ENCODE data around the gene YWHAQ. TPM values are rescaled to one million over a fixed set of nuclear protein-coding genes. Genes with fewer than 3 reads are reported as not detected.

YWHAQ gene
- total RNA-seq: 217 and 223 TPM in 2 replicates

DNA sequence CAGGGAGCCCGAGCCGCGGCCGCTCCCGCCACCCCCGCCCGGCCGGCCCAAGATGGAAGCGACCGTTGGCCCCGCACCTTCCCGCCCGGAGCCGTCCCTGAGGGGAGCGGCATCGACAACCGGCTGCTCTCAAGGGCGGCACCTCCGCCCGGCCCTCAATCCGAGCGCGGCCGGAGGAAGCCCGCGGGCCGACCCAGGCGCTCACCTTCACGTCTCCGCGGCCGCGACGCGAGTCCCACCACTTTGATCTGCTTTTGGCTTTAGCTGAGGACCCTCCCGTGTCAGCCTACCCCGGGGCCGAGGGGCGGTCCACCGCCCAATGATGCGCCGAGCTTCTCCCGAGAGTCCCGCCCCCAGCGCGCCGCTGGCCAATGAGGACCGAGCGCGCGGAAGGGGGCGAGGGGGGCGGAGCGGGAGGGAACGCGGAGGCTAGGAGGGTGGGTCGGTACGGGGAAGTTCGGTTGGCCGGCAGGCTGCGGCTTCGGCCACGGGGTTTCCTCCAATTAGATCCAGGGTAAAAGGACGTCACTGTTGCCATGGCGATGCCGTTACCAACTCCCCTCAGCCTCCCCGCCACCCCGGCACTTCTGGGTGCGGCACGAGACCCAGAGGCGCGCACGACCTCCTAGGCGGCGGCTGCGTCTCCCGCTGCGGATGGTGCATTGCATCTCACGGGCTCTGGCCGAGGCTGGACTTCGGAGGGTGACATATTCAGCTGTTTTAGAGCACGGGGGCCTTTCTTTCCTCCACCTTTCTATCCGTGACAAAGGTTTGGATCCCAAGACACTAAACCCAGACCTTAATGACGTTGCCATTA is at the start of gene YWHAQ:
Gene YWHAQ (minus strand): TSS at position 262 of the 817 bp plus-strand sequence. CDS start 545 bp downstream, outside the sequence.
- intact Hi-C loops (cut with micrococcal nuclease): loop anchor here (1.0 to 10.0 kb wide), 17 partner anchors 10 to 1181 kb away; partner anchors contain the start of genes ADAM17, CPSF3, IAH1 and ITGB1BP1

DNA sequence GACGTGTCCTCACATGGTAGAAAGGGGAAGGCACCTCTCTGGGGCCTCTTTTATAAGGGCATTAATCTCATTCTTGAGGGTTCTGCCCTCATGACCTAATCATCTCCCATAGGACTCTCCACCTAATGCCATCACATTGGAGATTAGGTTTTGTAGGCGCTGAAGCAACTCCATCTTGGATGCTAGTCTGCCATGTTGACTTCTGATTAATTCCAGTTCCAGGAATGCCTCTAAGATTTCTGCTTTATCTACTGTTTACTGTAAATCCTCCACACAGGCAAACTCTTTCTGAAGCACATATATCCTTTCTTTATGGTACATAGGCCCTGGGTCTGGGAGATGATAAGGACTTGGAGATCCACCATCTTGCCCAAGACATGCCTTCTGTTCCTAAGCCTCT is 49.3 kb upstream of the YWHAQ start:
- intact Hi-C loops (cut with micrococcal nuclease): no loop called here

DNA sequence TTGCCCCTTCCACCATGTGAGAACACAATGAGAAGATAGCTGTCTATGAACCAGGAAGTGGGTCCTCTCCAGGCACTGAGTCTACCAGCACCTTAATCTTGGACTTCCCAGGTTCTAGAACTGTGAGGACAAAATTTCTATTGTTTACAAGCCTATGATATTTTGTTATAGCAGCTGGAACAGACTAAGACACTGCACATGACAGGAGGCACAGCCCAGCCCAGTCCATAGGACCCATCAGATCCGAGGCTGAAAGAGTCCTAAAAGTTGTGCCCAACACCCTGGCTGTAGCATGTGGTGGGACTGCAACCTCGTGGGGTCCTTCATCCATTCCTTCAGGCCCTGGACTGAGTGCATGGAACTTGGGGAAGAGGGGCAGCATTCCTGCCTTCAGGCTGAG is 48.4 kb upstream of the YWHAQ start:
- intact Hi-C loops (cut with micrococcal nuclease): no loop called here

DNA sequence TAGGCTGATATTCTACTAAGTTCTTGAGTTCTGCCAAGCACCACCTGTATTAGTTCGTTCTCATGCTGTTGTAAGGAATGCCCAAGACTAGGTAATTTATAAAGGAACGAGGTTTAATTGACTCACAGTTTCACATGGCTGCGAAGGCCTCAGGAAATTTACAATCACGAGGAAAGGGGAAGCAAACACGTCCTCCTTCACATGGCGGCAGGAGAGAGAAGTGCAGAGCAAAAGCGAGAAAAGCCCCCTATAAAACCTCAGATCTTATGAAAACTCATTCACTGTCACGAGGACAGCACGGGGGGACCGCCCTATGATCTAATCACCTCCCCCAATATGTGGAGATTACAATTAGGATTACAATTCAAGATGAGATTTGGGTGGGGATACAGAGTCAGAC is 47.7 kb upstream of the YWHAQ start:
- intact Hi-C loops (cut with micrococcal nuclease): no loop called here

DNA sequence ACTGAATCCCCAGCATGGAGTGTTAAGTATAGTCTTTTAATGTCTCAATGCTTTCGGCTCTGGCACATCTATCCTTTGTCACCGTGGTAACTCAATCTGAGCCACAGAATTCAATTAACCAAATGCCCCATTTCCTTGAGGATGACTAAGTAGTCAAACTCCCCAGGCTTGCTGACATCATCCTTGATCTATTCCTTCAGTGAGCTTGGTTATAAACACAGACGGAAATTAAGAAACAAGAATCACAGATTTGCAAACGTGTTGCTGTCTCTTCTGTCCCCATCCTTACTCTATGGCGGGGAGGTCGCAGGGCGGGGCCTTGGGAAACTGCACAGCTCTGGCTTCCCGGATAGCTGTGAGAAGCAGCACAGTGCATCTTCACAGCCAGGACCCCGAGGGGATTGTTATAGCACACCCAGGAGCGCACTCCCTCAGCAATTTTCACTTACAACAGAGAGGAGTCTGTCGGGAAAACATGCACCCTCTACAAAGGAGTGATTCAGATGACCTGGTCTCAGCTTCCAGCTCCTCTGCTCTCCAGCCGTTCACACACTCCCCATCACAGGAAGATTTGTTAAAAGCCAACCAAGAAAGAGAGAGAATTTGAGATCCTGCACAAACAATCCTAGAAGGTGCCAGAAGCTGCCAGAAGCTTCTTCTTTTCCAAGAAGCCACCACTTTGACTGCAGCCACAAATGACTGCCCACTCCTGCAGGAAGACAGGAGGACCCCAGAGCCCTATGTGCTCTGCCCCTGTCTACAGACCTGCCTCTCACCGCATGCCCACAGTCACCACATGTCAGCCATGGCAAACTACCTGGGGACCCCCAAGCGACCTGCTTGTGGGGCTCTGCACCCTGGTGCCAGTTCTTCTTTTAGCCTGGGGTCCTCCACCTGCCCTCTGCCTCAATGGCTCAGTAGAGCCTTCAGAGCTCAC is 44.9 kb upstream of the YWHAQ start:
- intact Hi-C loops (cut with micrococcal nuclease): no loop called here

DNA sequence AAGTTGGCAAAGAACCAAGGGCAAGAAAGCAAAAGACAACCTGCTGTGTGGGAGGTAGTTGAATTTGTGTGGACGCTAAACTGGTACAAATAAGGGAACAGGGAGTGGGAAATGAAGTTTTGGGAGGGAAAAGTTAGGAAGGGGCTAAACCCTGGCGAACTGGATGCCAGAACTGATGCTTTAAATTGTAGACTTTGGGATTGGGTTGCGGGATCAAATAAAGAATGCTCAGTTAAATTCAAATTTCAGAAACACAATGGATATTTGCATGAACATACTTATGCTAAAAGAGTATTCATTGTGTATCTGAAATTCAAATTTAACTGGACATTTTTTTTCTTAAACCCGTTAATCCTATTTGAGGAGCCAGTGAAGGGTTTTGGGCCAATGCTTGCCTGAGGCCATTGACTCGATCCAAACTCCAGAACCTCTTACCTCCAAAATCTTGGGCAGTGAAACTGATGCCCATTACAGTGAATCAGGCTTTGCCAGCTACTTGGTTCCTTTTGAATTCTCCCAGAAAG is 44.2 kb upstream of the YWHAQ start:
- intact Hi-C loops (cut with micrococcal nuclease): no loop called here

DNA sequence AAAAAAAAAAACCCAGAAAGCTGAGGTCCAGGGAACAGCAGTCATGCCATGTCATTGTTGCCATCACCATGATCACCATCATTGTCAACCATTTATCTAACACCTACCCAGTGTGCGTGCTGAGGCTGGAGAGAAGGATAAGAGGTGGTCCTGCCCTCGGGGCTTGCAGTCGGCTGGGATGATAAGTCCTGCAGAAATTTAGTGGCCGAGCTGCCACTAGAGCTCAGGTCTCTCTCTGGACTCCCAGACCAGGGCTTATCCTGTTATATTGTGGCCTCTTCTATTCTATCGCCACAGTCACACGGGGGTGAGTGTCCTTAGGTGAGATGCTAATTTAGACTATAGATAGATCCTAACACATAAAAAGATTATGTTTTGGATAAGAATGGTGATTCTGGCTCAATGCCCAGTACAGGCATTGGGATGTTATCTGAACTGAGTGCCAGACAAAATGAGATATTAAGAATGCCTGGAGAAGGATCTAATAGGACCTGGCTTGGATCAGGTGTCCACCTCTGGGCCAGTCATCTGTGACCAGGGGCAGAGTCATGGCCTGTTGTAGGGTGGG is 43.2 kb upstream of the YWHAQ start:
- intact Hi-C loops (cut with micrococcal nuclease): no loop called here

DNA sequence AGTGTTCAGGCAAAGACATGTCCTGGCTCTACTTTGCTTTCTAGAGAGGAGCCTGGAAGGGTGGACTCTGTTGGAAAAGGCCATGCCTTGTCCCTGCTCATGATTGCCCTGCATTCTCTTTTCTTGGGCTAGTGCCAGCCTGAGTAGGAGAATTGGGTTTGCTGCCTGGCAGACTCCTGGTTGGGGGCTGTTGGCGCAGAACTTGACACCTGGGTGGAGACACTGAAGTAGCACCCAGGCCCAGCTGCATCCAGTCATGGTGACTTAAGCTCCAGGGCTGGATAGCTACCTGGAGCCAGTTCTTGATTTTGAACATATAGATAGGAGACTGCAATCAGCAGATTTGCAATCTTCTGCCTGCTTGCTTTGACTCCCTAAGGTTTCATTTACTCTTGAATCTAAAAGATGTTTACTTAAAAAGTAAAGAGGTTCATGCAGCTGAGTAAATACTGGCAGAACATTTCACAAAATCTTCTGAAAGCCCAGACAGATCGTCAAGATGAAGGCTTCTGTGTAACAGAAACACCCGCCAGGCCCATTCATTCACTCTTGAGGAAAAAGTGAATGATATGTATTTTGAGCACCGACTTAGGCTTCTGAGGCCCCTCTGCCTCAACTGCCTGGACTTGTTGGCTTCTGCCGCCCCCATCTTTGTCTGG is 38.0 kb upstream of the YWHAQ start:
- intact Hi-C loops (cut with micrococcal nuclease): no loop called here

DNA sequence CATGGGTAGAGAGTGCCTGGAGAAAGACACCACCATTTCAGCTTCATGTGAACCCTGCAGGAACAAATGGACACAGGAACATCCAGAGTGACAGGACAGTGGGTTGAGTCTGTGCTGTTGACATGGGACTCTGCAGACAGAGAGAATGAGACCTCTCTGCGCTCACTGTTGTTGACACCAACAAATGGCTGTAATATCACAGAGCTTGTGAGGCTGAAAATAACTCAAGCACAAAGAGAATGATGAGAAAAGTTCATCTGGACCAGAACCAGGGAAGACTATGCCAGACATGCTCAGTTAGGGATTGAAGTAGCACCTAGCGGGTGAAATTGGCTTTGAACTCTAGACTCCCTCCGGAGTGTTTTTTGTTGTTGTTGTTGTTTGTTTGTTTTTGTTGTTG is 37.0 kb upstream of the YWHAQ start:
- intact Hi-C loops (cut with micrococcal nuclease): no loop called here

DNA sequence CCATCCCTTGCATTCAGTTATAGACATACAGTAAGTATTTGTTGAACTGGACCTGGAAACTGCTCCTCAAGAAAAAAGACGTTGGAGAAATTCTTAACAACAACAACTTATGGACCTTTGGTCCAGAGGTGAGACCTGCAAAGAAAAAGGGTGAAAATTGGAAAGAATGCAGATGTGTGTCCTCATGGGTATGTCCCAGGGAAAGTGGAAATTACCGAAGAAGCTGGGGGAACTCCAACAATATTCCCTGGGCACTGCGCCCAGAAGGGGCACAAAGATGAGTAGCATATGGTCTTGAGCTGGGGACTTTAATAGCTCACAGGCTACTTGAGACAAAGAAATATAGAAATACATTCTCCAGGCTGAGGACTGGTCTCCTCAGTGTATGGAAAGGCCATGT is 35.5 kb upstream of the YWHAQ start:
- intact Hi-C loops (cut with micrococcal nuclease): no loop called here

DNA sequence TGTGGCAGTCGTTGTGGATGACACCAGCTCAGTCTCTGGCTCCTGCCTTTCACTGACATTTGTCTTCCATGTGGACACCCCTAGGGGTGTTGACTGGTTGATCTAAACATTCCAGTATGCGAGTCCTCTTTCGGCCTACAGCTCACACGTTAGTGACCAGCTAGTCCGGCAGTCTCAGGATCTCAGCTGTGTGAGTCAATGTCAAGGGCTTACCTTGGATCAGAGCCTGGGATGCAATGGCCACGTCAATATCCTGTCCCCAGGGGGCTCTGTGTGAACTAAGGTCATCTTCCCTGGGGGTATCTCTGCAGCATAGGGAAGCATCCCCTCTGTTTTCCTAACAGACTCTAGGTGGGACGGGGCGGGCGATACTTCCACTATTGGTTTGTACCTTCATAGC is 35.1 kb upstream of the YWHAQ start:
- intact Hi-C loops (cut with micrococcal nuclease): no loop called here

DNA sequence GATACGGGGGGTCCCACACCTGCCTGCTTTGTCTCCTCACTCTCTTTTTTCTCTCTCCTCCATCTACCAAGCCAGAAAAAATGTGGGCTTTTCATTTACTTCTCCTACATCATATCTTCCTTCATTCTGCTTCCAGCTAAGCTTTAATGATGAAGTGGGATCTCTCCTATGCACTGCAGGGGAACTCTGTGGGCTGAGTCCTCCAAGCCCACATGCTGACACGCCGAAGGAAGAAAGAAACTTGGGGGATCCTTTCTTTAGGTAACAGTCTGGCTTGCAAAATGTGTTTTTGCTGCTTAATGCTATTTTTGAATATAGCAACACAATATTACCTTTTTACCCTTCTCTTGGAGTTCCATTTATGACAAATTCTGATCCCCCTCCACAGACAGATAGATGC is 33.6 kb upstream of the YWHAQ start:
- intact Hi-C loops (cut with micrococcal nuclease): no loop called here

DNA sequence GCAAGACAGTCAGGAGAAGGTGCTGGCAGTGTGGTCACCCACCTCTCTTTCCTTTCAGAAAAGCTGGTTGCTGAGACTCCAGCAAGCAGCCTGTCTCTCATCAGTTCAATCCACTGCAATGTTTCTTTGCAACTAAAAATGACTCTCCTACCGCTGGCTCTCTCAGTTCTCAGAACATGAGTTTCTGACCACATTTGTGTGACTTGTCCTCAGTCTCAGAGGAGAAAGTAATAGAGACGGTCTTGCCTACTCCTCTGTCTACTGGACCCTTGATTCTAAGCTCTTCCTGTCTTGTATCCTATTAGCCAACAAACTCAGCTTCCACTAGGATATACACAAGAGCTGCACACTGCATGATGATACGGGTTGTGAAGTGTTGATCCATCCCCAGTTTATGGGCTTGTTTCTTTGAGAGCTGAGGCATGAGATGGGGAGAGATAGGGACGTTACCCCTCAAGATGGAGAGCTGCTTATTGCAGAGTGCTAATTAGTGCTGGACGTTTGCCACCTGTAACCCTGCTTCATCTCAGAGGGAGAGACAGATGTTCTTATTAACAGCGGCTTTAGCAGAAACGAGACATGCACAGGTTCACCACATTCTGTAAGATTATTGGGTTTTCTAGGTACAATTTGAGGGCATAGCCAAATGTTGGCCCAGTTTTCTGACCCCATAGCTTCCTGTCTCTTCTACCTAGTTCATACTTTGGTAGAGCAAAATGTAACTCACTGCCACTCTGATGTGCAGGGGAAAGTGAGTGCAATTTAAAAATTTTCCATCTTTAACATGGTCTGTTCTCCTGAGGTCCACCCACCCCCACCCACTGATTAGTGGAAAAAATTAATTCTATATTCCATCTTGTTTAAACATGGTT is 32.4 kb upstream of the YWHAQ start:
- intact Hi-C loops (cut with micrococcal nuclease): no loop called here

DNA sequence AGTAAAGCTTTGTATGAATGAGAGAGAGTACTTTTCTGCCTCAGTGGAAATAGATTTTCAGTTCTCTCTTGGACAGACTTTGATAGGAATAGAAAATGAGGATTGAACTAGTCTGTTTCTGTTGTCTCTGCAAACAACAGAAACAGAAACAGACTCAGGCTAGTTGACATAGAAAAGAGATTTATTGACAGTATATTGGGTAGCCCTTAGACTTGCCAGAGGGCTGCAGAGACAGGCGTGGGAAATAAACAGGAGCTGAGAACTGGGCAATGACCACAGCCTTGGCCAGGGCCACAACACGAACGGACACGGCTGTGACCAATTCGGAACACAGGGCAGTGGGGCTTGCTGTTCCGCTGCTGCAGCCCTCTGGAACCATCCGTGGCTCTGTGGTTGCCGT is 30.5 kb upstream of the YWHAQ start:
- intact Hi-C loops (cut with micrococcal nuclease): no loop called here

DNA sequence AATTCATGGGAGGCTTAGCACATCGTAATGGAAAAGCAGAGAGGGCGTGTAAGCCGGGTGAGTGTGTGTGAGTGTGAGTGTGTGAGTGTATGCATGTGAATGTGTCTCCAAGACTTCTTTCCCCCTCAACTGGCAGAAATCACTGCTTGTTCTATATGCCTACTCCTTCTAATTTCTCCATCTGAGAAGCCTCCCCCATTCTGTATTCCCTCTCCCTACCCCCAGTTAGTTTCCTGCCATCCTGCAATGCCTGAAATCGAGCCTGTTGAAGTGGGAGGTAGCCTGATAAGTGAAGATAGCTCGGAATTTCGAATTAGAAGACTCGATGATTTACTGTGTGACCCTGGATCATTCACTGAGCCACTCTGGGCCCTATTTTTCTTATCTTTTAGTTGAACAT is 30.0 kb upstream of the YWHAQ start:
- intact Hi-C loops (cut with micrococcal nuclease): no loop called here

DNA sequence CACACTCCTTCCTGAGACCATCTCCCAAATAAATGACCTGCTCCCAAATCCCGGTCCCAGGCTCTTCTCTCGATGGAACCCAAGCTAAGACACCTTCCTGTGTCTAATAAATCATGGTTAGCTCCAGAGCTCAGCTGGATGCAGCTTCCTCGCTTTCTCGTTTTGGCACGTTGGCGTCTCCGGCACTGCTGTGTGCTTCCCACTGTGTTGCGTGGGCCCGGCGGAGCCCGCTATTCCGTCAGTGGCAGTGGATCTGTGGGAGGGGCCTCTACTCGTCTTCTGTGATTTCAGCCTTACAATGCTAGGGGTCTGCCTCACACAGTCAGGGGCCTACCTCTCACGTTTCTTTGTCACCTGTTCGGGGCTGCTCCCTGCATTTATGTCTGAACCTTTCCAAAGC is 29.4 kb upstream of the YWHAQ start:
- intact Hi-C loops (cut with micrococcal nuclease): no loop called here

DNA sequence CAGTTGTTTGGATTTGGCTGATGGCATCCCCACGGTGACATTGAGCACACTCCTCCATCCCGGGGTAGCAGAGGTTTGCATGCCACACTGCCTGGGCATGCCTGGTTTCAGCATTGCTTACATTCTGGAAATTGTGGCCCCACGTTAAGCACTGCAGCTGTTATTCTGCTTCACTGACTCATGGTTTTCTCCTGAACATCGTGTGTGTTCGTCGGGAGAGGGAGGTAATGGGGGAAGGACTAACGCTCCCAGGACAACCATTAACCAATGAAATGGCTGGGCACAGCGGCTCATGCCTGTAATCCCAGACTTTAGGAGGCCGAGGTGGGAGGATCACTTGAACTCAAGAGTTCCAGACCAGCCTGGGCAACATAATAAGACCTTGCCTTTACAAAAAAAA is 28.2 kb upstream of the YWHAQ start:
- intact Hi-C loops (cut with micrococcal nuclease): no loop called here

DNA sequence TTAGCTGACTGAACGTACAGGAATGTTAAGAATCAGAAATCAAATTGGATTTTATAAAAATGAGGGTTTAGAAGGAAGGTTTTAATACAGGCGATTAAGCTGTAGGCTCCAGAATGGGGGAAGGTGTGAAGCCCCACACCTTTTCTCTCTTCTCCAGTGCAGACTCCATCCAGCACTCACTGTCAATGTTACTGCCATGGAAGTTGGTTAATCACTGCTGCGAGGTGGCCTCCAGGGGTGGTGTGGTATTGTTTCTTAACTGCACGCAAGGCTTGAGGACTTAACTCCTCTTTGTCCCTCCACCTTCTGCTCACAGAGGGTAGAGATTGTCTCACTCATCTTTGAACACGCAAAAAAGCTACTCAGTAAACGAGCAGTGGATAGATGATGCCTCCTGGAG is 26.9 kb upstream of the YWHAQ start:
- intact Hi-C loops (cut with micrococcal nuclease): loop anchor here (2.0 kb wide), 1 partner anchor 81 kb away; no protein-coding TSS in a partner anchor

DNA sequence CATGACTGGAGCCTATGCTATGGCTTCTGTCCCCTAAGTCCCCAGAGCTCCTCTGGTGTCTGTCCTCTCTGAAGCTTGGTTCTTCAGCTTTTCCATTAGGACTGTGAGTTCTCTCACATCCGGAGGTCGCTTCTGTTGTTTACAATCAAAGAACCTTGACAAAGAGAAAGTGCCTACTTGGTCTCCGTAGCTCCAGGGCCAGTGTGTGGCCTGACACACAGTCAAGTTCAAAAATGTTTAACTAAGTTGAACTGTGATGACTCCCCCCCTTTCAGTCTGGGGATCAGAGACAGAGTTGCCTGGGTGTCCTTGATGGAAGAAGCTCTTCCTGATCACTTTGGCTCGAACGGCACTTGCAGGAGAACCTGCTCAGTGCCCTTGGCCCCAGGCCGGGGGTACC is 26.3 kb upstream of the YWHAQ start:
- intact Hi-C loops (cut with micrococcal nuclease): loop anchor here (2.0 kb wide), 1 partner anchor 82 kb away; no protein-coding TSS in a partner anchor

DNA sequence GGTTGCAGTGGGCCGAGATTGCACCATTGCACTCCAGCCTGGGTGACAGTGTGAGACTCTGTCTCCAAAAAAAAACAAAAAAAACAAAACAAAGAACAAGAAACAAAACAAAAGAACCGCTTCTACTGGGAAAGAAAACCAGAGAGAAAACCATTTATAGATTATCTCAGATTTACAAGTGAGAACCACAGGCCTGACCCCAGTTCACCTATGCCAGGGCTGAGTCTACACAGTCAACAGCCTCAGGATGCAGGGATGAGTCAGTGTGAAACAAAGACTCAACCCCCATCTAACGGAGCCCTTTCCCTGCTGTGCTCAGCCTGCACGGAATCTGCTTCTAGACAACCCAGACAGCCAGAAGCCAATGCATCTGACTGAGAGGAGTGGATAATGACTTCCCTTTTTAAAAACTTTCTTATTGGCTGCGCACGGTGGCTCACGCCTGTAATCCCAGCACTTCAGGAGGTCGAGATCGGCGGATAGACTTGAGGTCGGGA is 25.5 kb upstream of the YWHAQ start:
- intact Hi-C loops (cut with micrococcal nuclease): loop anchor here (1.0 to 2.0 kb wide), 6 partner anchors 25 to 181 kb away; no protein-coding TSS in a partner anchor
